EH (cell line): ENCODE measurements around the gene GJB6.

Experiments
- DNase-seq: peaks from one replicate; pipeline ENCODE4 v3.0.0-alpha.2; 2015; ENCODE audit warnings: low read depth

The GJB6 gene

GRCh38 chr13:20227288-20227687 lies 4.8 kb downstream of the GJB6 start:
- no peak for DNase-seq

GRCh38 chr13:20222553-20222952 lies 9.6 kb downstream of the GJB6 start:
- no peak for DNase-seq

- DNase-seq, result no peak
Measured at GRCh38 chr13:20221772-20222171, 10.3 kb downstream of the GJB6 start.

GRCh38 chr13:20219577-20219976 lies 12.5 kb downstream of the GJB6 start:
- no peak for DNase-seq

GRCh38 chr13:20217168-20217567 lies 15.0 kb downstream of the GJB6 start:
- no peak for DNase-seq

GRCh38 chr13:20209948-20210347 lies 22.2 kb downstream of the GJB6 start:
- no peak for DNase-seq

- no peak for DNase-seq
Measured at GRCh38 chr13:20206698-20207235, 25.4 kb downstream of the GJB6 start.

- no peak for DNase-seq
Measured at GRCh38 chr13:20206065-20206697, 25.9 kb downstream of the GJB6 start.

GRCh38 chr13:20198781-20199180 lies 33.3 kb downstream of the GJB6 start:
- no peak for DNase-seq

GRCh38 chr13:20197361-20197834 lies 34.7 kb downstream of the GJB6 start:
- DNase-seq, result peak; percentile 41

- no peak for DNase-seq
Measured at GRCh38 chr13:20195801-20196200, 36.3 kb downstream of the GJB6 start.

- no peak for DNase-seq
Measured at GRCh38 chr13:20193907-20194631, 38.0 kb downstream of the GJB6 start.

- peak; percentile 8 for DNase-seq
Measured at GRCh38 chr13:20193162-20193906, 38.8 kb downstream of the GJB6 start.

GRCh38 chr13:20192836-20193161 lies 39.3 kb downstream of the GJB6 start, which contains the start of gene GJB2:
GJB2 (minus strand) TSS chr13:20192938; CDS start chr13:20189581, 3,357 bp downstream.
- no peak for DNase-seq

GRCh38 chr13:20192158-20192835 lies 39.8 kb downstream of the GJB6 start:
- DNase-seq, result peak; percentile 10

GRCh38 chr13:20191311-20192157 lies 40.6 kb downstream of the GJB6 start:
- DNase-seq, result no peak

- DNase-seq, result peak; percentile 58
Measured at GRCh38 chr13:20190481-20191310, 41.4 kb downstream of the GJB6 start.

GRCh38 chr13:20190076-20190475 lies 42.0 kb downstream of the GJB6 start:
- DNase-seq, result no peak

GRCh38 chr13:20188667-20189553 lies 43.2 kb downstream of the GJB6 start:
- DNase-seq, result no peak
